Tibial nerve (tissue), 4 donors: ENCODE results near the gene TAPT1.

Experiments used
- EP300 ChIP-seq, 2 donors: sonication (generic); formaldehyde crosslinking; IDR thresholded peaks; one replicate each; pipeline ENCODE4 v1.6.1; 2017; ENCODE audit warnings: antibody characterized with exemption in 2 of 2, mild to moderate bottlenecking in 1 of 2
- POLR2A ChIP-seq, 2 donors: fragments of 450-650 bp; IDR thresholded peaks; one replicate each; pipeline ENCODE4 v1.6.1; 2017; ENCODE audit warnings: antibody characterized with exemption in 2 of 2, mild to moderate bottlenecking in 2 of 2, moderate library complexity in 2 of 2
- TF ChIP-seq, protein P1 (sequence below), 5 experiments: fragments of 200-600 bp in 3 of 5; fragments of 450-650 bp in 2 of 5; sonication (generic) in 3 of 5; IDR thresholded peaks; one replicate each; pipeline ENCODE4 v1.5.1; 2016 to 2019; ENCODE audit warnings: antibody characterized with exemption in 5 of 5, mild to moderate bottlenecking in 3 of 5, moderate library complexity in 2 of 5

DNA sequence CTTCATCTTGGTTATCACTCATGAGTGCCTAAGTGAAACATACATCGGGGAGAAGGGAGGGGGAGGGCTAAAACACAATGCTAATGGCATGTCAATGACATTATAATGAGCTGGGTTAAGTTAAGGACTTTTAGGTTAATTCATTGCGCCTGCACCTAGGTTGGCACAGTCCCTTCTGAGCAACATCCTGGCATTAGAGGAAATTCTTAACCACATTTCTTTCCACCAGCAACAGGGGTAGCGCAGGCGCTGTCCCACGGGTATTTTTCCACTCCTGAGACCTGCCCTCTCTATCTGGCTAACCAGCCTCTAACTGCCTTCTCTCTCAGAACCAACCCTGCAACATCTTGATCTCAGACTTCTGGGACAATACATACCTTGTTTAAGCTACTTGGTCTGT is 103.5 kb downstream of the TAPT1 start:
- TF ChIP-seq, protein P1, sequence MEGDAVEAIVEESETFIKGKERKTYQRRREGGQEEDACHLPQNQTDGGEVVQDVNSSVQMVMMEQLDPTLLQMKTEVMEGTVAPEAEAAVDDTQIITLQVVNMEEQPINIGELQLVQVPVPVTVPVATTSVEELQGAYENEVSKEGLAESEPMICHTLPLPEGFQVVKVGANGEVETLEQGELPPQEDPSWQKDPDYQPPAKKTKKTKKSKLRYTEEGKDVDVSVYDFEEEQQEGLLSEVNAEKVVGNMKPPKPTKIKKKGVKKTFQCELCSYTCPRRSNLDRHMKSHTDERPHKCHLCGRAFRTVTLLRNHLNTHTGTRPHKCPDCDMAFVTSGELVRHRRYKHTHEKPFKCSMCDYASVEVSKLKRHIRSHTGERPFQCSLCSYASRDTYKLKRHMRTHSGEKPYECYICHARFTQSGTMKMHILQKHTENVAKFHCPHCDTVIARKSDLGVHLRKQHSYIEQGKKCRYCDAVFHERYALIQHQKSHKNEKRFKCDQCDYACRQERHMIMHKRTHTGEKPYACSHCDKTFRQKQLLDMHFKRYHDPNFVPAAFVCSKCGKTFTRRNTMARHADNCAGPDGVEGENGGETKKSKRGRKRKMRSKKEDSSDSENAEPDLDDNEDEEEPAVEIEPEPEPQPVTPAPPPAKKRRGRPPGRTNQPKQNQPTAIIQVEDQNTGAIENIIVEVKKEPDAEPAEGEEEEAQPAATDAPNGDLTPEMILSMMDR (IDR thresholded peaks at IDR 0.05): no peak
- TF ChIP-seq POLR2A (IDR thresholded peaks at IDR 0.05): no peak
- TF ChIP-seq EP300 (IDR thresholded peaks at IDR 0.05): no peak
